HG03159 (cell line): ENCODE measurements around the gene ATAD1.
A peak's percentile ranks its signal among the peaks of the same experiment; 100 is the strongest.
"Not testable (repeated sequence)": the region's sequence is repeated elsewhere in the genome, so short reads cannot be mapped to it uniquely, and the experiment has no call there.

Source experiments
- ATAC-seq: cut with Tn5 transposase; IDR thresholded peaks from one replicate; pipeline ENCODE4 v1.9.1; 2021; ENCODE audit warnings: mild to moderate bottlenecking, moderate library complexity; ENCODE audit not compliant: unreplicated experiment

Gene ATAD1

DNA sequence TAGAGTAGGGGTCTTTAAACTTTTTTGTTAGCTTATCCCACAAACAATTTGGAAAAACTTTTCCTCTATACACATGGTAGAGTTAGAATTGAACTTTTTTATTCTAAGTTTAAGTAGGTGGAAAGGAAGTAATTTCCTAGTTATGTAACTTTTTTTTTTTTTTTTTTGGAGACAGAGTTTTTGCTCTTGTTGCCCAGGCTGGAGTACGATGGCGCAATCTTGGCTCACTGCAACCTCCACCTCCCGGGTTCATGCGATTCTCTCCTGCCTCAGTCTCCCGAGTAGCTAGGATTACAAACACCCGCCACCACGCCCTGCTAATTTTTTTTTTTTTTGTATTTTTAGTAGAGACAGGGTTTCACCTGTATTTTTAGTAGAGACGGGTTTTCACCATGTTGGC, 28.7 kb upstream of the ATAD1 start:
- not testable (repeated sequence) for ATAC-seq

DNA sequence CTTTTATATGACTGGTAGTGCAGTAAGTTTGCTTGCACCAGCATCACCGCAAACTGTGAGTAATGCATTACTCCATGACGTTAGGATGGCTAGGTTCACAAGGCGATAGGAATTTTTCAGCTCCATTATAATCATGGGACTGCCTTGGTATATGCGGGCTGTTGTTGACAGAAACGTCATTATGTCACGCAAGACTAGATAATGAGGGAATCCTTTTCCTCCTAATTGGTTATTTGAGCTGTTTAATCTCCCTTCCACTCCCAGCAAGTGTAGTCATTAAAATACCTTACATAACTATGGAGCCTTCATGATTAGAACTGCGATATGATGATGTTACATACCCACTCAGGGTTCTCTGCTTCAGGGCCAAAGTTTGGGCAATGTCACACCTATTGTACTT, 28.0 kb upstream of the ATAD1 start:
- no peak for ATAC-seq

DNA sequence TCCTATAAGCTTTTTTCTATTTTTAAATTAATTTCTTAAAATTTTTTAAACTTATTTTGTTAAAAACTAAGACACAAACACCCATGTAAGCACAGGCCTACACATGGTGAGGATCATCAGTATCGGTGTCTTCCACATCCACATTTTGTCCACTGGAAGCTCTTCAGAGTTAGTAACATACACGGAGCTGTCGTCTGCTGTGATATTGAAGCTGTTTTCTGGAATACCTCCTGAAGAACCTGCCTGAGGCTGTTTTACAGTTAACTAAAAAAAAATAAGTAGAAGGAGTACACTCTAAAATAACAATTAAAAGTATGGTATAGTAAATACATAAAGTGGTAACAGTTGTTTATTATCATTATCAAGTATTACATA, 27.6 kb upstream of the ATAD1 start:
- ATAC-seq = no peak

DNA sequence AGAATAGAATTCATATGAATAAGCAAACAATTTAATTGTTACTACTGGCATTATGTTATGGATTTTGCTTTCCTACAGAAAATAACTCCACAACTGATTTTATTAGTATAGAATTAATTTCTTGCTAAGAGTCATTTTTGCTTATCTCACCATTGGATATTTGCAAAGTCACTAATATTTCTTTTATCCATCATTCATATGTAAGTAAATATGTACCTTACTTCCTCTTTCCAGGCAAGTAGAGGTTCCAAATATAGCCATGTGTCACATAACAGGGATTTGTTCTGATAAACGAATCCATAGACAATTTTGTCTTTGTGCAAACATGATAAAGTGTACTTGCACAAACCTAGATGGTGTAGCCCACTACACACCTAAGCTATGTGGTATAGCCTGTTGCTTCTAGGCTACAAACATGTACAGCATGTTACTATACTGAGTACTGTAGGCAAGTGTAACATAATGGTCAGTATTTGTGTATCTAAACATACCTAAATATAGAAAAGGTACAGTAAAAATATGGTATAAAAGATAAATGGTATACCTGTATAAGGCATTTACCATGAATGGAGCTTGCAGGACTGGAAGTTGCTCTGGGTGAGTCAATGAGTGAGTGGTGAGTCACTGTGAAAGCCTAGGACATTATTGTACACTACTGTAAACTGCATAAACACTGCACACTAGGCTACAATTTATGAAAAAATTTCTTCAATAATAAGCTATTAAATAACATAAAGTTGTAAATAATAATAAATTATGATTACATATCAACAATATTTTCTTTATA, 27.0 kb upstream of the ATAD1 start:
- no peak for ATAC-seq

DNA sequence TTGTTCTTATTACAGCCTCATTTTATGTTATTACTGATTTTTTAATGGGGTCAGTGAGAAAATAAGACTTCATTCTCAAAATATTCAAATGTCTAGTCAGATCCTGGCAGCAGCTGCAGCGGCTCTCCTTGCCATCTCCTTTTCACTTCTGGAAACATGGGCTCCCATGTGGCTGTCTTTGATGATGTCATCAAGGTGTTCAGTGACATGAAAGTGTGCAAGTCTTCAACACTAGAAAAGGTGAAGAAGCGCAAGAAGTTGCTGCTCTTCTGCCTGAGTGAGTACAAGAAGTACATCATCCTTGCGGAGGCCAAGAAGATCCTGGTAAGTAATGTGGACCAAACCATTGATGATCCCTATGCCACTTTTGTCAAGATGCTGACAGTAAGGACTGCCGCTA, 25.7 kb upstream of the ATAD1 start:
- no peak for ATAC-seq

DNA sequence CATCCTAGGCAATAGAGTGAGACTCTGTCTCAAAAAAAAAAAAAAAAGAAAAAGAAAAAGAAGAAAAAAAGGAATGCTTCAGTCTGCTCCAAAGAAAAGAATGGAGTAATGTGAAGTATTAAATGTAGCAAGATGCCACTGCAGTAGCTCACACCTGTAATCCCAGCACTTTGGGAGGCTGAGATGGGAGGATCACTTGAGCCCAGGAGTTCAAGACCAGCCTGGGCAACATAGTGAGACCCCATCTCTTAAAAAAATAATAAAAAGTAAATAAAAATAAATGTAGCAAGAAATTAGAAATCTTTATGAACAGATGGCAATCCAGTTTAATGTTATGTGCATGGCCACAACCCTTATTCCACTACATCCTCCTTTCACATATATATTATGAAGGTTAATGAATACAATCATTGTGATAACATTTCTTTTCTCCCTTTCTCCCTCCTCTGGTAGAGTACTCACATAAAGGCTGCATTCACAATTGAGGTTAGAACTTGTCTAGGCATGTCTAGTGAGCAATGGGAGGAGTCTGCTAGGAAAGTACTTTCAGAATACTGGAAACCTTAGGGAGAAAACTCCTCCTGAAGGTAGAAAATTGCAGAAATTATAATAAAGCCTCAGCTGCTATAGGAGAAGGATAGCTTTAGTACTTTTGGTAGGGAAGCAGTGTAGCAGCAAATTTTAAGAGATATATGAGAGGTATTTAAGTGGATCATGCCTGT, 24.9 kb upstream of the ATAD1 start:
- no peak for ATAC-seq

DNA sequence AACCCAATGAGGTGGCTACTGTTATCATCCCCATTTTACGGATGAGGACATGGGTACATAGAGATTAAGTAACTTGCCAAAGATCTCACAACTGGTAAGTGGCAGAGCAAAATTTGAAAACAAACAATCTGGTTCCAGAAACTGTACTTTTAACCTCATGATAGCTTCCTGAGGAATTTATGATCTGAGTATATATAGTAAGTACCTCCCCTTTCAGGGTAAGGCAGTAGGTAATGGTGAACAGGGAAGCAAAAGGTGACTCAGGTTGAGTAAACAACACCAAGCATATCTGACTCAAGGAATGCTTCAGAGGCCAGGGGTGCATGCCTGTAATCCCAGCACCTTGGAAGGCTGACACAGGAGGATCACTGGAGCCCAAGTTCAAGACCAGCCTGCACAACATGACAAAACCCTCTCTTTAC, 24.2 kb upstream of the ATAD1 start:
- ATAC-seq = no peak

DNA sequence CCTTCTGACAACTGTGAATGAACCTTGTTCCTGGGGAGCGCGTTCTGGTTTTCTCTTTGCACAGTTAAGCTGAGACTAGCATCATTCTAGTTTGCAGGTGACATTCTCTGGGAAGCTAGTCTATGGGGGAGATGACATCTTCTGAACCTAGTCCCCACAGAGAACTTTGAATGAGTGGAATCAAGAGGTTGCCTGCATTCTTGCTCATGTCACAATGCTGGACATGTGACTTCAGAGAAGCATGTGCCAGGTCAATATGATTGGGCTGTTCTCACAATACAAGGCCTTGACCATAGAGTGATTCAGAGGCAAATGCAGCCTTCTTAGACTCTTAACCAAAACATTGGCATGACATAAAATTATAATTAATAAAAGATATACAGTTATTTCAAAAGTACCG, 23.2 kb upstream of the ATAD1 start:
- ATAC-seq = no peak

DNA sequence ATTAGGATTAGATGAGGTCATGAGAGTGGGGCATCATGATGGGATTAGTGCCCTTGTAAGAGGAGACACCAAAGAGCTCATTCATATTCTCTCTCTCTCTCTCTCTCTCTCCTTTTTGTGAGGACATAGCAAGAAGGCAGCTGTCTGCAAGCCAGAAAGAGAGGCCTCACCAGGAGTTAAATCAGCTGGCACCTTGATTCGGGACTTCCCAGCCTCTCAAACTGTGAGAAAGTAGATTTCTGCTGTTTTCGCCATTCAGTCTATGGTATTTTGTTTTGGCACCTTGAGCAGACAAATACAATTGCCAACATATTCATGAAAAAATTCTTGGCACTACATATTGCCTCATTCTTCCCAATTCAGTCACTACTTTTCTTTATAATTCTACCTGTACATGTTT, 20.6 kb upstream of the ATAD1 start:
- ATAC-seq = no peak

DNA sequence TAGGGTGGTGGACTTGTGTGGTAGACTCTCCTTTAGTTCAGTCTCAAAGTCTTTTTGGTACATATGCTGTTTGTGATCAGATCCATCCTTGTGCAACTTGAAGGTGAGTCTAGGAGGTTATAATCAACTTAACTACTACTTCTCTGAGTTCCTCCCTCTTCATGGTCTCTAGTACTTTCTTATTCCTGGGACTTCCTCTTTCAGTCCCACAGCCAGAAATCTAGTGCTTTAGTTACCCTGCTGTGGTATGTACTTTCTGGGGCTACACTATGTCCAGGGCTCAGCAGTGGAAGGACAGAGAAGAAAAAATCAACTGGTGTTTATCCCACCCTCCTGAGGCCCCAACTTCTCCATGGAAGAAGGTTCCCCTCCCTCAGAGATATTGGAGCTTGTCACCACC, 19.4 kb upstream of the ATAD1 start:
- no peak for ATAC-seq

DNA sequence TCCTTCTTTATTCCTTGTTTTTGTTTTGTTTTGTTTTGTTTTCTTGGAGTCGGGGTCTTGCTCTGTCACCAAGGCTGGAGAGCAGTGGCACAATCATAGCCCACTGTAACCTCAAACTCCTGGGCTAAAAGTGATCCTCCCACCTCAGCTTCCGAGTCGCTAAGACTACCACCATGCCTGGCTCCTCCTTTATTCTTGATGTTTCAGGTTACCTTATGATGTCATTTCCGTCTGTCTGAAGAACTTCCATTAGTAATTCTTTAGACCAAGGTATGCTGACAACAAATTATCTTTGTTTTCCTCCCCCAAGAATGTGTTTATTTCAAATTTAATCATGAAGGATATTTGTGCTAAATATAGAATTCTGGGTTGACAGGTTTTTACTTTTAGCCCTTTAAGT, 18.1 kb upstream of the ATAD1 start:
- no peak for ATAC-seq

DNA sequence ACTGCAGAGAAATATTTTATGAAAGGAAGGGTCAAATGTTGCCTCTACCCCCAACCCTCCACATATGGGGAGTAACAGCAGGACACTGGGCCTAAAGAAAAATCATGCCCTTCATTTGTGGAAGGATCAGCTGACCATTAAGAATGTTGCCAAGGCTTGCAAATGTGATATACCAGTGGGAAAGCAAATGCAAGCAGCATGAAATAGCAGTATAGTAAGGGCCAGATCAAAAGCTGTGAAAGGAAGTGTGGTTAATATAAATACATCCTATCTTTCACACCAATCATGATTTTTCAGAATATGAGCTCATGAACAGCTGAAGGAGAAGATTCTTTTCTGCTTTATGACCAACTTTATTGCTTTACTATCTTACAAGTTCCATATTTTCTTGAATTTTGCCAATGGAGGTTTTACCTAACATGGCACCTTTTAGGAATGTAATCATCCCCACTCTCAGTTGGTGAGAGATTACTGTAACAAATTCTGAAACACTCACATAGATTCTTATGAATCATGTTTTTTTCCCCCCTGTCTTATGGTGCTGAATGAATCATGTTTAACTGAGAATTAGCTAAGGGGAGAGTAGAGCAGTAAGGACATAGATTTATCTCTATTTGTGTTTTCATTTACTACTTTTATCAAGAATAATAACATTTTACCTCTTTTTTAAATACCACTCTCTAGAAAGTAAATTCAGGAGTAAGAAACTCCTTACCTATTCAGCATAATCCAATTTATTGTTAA, 12.1 kb upstream of the ATAD1 start:
- ATAC-seq = no peak

DNA sequence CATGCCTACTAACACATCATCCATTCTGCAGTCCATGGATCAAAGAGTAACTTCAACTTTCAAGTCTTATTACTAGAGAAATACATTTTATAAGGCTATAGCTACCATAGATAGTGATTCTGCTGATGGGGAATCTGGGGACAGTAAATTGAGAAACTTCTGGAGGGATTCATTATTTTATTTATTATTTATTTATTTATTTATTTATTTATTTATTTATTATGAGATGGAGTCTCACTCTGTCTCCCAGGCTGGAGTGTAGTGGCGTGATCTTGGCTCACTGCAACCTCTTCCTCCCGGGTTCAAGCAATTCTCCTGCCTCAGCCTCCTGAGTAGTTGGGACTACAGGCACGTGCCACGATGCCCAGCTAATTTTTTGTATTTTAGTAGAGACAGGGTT, 11.0 kb upstream of the ATAD1 start:
- ATAC-seq = not testable (repeated sequence)

DNA sequence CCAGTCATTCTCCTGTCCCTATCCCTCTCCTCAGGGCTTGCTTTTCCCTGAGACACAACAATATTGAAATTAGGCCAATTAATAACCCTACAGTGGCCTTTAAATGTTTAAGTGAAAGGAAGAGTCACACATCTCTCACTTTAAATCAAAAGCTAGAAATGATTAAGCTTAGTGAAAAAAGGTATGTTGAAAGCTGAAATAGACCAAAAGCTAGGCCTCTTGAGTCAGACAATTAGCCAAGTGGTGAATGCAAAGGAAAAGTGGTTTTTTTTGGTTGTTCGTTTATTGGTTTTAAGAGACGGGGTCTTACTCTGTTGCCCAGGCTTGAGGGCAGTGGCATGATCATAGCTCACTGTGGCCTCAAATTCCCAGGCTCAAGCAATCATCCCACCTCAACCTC, 9.7 kb upstream of the ATAD1 start:
- ATAC-seq = no peak

DNA sequence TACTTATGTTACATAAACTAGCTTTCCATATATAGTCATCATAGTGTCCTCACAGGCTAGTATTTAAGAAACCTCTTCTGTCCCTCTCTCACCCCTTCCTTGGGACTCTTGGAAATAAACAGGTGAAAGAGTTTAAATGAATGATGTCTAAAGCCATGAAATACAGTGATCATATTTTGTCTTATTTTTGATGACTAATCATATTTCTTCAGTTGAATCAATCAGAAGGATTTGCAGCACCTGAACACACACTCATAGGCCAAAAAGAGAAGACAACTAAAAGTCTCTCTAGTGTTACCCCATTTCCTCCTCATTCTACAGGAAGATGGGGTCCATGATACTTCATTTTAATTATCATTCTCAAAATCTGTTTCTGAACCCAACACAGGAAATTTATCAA, 8.6 kb upstream of the ATAD1 start:
- no peak for ATAC-seq

DNA sequence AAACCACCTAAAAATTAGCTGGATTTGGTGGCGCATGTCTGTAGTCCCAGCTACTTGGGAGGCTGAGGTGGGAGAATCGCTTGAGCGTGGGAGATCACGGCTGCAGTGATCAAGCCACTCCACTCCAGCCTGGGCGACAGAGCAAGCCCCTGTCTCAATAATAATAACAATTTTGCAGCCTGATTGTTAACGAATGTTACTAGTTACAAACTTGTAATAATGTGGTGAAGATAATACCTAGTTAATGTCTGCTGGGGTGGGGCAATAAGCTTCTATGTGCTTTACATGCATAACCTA, 1.2 kb upstream of the ATAD1 start:
- ATAC-seq = no peak

DNA sequence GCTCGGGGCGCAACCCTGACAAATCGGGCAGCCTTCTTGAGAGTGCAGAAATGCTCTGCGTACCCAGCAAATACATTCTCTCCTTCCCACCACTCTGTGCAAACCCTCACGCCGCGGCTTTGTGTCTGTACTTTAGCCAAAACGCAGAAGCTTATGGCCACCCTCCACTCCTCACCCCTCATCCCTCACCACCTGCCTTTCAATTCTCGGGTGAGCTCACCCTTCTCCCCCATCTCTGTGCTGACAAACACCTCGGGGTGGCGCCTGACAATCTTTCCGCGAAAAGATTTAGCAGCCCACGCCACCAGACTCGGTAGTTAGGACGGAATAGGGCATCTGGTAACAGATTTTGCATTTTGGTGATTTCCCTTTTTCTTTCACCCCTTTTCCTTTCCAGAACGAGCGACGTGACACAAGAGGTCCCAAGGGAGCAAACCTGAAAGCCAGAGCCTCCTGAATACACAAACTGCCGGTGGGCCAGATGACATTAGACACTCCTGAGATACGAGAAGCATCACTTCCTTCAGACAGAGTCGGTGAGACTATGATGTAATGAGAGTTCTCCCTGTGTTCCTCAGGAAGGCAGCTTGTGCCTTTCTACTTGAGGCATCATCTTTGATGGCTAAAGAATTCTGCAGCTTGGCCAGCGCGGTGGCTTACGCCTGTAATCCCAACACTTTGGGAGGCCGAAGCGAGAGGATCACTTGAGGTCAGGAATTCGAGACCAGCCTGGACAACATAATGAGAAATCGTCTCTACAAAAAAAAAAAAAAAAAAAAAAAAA, 671 bp upstream of the ATAD1 start:
- peak; percentile 47 for ATAC-seq

DNA sequence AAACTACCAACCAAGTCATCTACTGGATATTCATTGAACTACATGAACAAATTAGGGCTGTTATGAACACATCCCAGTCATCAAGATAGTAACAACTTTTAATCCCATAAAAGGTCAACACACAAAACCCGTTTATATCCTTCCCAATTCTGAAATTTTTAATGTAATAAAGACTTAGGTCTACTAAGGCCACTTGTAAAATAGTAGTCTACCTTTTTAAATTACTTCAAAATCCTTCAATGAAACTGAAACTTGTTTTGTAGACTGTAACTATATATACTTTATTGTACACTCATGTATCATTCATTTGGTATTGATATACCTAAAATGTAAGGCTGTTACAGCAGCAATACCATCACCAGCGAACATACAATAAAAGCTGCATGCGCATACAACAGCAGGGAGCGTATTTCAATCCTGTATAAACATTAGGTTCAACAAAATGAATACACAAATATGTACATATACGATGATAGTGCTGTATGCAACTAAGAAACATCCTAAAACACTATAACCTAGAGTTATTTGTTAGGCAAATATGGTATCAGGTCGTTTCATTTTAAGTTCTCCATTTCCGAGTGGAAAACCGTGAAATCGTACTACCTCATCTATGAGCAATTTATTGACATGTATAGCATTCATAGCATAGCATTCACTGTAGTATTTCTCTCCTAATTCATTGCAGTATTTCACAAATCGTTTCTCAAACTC, 973 bp downstream of the ATAD1 start:
- no peak for ATAC-seq

DNA sequence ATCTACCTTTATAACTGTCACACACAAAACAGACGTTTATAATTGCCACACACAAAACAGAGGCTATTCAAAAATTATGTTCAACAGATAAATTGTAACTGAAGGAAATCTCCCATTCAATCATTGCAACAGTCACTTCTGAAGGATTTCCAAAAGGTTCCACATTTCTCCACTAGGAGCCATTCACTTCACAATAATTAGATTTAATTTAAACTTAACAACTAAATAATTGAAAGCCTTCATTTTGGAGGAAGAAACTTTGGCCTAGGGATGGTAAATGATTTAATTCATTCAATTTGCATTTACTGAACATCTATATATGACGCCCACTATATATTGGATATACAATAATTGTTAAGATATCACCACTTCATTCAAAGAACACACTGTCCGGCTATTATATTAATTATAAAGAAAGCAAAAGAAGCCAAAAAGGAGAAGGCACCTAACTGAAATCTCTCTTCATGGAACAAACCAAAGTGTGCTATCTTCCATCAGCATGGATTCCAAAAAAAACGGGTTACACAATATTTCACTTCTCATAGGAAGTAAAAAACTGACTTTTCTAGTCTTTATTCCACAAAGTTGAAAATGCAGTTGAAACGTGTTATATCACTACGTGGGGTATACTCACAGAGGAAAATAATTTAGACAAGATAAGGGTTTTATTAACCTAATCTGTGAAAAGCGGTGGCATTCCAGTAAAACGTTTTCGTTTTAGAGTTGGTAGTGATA, 1.7 kb downstream of the ATAD1 start:
- ATAC-seq = no peak

DNA sequence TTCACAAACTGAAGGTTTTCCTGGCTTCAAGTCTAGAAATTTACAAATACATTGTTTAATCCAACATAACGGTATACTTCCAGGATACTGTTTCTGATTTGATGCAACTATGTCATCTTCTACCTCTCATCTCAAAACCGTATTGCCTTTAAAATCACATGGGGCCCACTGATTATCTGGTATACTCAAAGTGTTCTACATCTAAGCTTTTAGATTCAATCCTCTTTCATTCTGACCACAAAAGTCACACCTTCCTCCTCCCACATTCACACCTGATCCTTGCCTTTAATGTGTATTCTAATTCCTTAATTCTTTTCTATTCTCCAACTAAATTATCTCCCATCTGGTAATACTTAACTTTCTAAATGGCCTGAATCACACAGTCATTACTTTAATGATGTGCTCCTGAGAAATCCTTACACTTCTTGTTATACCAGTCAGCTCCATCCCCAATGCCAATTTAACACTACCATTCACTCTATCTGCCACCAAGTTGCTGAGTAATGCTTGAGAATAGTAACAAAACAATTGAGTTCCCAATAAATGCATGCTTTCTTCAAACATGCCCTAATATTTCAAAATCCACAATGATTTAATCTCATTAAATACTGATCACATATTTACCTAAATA, 13.0 kb downstream of the ATAD1 start:
- ATAC-seq = no peak
